Stimulated activated memory B cell treated with anti-CD40 and anti-IgM and Interleukin-4, amounts not matched to agents 10 μg/mL and 1 μg/mL and 100 μg/mL, for 72 hours (primary cell): ENCODE results near the gene SPATA6L.
A peak's percentile ranks its signal among the peaks of the same experiment; 100 is the strongest.
"Not testable (repeated sequence)": the region's sequence is repeated elsewhere in the genome, so short reads cannot be mapped to it uniquely, and the experiment has no call there.

Source experiments
- ATAC-seq: fragments of 150-1000 bp; cut with Tn5 transposase; 2 replicates; pipeline ENCODE4 v1.10.0; 2021
- H3K27ac Mint-ChIP-seq: one replicate; pipeline ENCODE4 v1.8.0; 2022; ENCODE audit warnings: mild to moderate bottlenecking, mixed read lengths
- H3K27me3 Mint-ChIP-seq: one replicate; pipeline ENCODE4 v1.8.0; 2022; ENCODE audit warnings: mixed read lengths
- H3K36me3 Mint-ChIP-seq: one replicate; pipeline ENCODE4 v1.8.0; 2022; ENCODE audit warnings: mixed read lengths
- H3K4me1 Mint-ChIP-seq: one replicate; pipeline ENCODE4 v1.8.0; 2022; ENCODE audit warnings: mixed read lengths
- H3K4me3 Mint-ChIP-seq: one replicate; pipeline ENCODE4 v1.8.0; 2022; ENCODE audit warnings: mild to moderate bottlenecking, moderate library complexity, mixed read lengths
- H3K9me3 Mint-ChIP-seq: one replicate; pipeline ENCODE4 v1.8.0; 2022; ENCODE audit warnings: mixed read lengths

SPATA6L gene

DNA sequence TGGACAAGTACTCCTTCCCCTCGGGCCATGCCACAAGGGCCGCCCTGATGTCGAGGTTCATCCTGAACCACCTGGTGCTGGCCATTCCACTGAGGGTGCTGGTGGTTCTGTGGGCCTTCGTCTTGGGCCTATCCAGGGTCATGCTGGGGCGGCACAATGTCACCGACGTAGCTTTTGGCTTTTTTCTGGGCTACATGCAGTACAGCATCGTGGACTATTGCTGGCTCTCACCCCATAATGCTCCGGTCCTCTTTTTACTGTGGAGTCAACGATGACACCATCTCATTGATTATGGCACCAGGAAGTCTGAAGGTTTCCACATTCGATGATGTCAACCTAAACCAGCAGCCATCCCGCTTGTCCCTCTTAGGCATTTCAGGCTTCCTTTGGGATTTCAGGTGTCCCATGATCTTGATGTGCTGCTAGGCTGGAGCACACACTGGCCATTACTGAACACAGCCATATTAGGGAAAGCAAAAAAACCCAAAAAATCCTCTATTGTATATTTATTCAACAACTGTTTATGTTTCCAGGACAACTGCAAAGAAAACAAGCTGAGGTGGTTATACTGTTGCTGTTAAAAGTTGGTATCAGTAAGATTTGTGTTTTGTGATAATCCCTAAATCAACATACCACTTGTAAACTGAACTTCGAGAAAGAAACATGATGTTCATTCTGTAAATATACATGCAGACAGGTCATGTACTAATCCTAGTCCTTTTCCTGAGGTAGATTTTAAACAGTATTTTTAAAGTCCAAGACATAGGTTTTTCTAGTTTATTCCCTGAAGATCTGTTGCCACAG, 3.1 kb downstream of the SPATA6L start:
- Mint-ChIP-seq H3K9me3 (no peaks in the 10 kb centered on the region), H3K36me3 (no peaks in the 10 kb centered on the region), H3K4me3 (peak overlapping the region; percentile 87), H3K27ac (peak overlapping the region; percentile 84), H3K27me3 (no peaks in the 10 kb centered on the region), H3K4me1 (peaks cover 51% of the 10 kb centered on the region)
- ATAC-seq: peak; percentile 3

DNA sequence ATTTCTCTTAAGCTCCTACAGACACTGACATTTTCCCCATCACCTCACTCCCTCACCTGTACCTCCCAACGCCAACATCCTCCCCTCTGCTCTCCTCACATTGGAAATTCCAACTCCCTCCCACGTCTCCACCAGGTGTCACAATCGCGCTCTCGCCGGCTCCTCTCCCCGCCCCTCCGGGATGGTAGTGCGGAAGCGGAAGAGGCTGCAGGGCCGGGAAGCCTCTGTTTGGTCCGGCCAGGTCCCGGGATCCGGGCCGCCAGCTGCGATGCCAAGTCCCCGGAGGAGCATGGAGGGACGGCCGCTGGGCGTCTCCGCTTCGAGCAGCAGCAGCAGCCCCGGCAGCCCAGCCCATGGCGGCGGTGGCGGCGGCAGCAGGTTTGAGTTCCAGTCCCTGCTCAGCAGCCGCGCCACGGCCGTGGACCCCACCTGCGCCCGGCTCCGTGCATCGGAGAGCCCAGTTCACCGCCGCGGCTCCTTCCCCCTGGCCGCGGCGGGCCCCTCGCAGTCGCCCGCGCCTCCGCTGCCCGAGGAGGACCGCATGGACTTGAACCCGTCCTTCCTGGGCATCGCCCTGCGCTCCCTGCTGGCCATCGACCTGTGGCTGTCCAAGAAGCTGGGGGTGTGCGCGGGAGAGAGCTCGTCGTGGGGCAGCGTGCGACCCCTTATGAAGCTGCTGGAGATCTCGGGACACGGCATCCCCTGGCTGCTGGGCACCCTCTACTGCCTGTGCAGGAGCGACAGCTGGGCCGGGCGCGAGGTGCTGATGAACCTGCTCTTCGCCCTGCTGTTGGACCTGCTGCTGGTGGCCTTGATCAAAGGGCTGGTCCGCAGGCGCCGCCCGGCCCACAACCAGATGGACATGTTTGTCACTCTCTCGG, 3.9 kb downstream of the SPATA6L start, which contains the start of gene PLPP6:
TSS of gene PLPP6 (plus strand) at position 187 of the 881 bp plus-strand sequence. CDS start at position 269, 82 bp downstream.
- H3K4me1 Mint-ChIP-seq: peaks cover 51% of the 10 kb centered on the region

DNA sequence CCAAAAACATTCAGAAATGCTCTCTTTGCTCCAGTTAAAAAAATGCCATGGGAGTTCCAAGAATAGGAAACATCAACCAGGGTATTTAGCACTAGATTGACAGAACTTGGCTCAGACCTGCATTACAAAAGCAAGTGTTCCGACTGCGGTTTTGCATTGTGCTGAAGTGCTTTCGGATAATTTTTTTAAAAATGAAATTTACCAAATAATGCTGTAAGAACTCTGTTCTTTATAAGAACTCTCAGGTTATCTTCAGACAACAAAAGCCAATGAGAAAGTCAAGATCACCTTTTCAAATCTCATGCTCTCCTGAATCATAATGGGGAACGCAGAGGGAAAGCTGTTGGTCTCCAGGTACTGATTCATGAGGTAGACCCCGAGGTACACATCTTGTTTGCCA, 4.7 kb downstream of the SPATA6L start:
- H3K4me1 Mint-ChIP-seq: peaks cover 48% of the 10 kb centered on the region
- ATAC-seq: no peak
- H3K27me3 Mint-ChIP-seq: no peaks in the 10 kb centered on the region
- no peaks in the 10 kb centered on the region for H3K9me3 Mint-ChIP-seq
- peak overlapping the region; percentile 87 for H3K4me3 Mint-ChIP-seq
- H3K27ac Mint-ChIP-seq: peak overlapping the region; percentile 84
- no peaks in the 10 kb centered on the region for H3K36me3 Mint-ChIP-seq

More for the DNA sequence above, 3.9 kb downstream of the SPATA6L start, which contains the start of gene PLPP6:
- H3K36me3 Mint-ChIP-seq: no peaks in the 10 kb centered on the region
- peak; percentile 90 for ATAC-seq
- no peaks in the 10 kb centered on the region for H3K9me3 Mint-ChIP-seq
- peak within 1 kb of the TSS; percentile 84 for H3K27ac Mint-ChIP-seq
- H3K4me3 Mint-ChIP-seq: peak within 1 kb of the TSS; percentile 87
- H3K27me3 Mint-ChIP-seq: no peaks in the 10 kb centered on the region

DNA sequence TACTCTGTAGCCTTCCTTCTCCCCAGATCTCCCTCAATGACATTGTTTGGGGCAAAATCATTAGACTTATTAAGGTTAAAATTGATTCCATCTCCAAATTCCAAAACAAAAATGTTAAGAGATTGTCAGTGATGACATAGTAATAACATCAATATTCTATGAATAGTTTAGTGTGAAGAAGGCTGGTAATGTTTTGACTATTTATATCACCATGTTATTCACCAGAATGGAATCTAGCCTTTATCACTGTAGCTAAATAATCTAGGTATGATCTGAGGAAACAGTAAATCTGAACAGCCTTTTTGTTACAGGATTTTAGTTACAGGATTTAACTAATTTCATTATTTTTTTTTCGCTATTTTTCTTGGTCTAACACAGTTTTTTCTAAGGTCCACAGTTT, 5.1 kb downstream of the SPATA6L start:
- Mint-ChIP-seq H3K4me1 (peaks cover 43% of the 10 kb centered on the region), H3K9me3 (peaks cover 1% of the 10 kb centered on the region), H3K27ac (peak overlapping the region; percentile 84), H3K4me3 (no peak overlapping the region), H3K27me3 (no peaks in the 10 kb centered on the region), H3K36me3 (no peaks in the 10 kb centered on the region)
- no peak for ATAC-seq

DNA sequence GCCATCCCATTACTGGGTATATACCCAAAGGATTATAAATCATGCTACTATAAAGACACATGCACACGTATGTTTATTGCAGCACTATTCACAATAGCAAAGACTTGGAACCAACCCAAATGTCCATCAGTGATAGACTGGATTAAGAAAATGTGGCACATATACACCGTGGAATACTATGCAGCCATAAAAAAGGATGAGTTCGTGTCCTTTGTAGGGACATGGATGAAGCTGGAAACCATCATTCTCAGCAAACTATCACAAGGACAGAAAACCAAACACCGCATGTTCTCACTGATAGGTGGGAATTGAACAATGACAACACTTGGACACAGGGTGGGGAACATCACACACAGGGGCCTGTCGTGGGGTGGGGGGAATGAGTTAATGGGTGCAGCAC, 5.6 kb downstream of the SPATA6L start:
- peaks cover 38% of the 10 kb centered on the region for H3K4me1 Mint-ChIP-seq
- not testable (repeated sequence) for H3K27me3 Mint-ChIP-seq, ATAC-seq

DNA sequence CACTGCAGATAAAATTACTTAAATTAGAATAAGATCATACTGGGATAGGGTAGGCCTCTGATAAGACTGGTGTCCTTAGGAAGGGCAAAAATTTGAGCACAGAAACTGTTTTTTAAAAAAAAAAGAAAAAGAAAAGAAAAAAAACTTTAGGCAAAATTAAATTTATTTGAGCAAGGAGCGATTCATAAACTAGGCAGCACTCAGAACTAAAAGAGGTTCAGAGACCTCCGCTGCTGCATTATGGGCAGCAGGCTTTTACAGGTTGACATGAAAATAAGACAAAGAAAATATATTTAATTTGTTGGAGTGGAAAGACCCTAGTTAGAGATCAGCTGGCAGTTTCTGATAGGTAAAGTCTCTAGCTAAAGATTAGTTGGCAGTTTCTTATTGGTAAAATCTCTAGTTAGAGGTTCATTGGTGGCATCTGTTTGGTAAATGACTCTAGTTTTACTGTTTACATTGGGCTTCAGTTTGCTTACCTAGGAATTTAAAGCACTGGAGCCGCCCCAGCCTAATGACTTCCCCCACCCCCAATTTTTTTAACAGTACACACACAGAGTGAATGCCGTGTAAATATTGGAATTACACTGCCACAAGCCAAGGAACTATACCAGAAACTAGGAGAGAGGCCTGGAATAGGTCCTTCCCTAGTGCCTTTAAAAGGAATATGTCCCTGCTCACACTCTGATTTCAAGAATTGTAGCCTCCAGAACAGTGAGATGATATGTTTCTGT, 8.7 kb downstream of the SPATA6L start:
- ATAC-seq: no peak
- Mint-ChIP-seq H3K27me3 (no peaks in the 10 kb centered on the region), H3K27ac (no peak overlapping the region), H3K4me3 (no peak overlapping the region), H3K9me3 (peaks cover 2% of the 10 kb centered on the region), H3K36me3 (no peaks in the 10 kb centered on the region), H3K4me1 (peaks cover 8% of the 10 kb centered on the region)

More for the DNA sequence above, 5.6 kb downstream of the SPATA6L start:
- not testable (repeated sequence) for H3K4me3 Mint-ChIP-seq, H3K27ac Mint-ChIP-seq, H3K9me3 Mint-ChIP-seq, H3K36me3 Mint-ChIP-seq

DNA sequence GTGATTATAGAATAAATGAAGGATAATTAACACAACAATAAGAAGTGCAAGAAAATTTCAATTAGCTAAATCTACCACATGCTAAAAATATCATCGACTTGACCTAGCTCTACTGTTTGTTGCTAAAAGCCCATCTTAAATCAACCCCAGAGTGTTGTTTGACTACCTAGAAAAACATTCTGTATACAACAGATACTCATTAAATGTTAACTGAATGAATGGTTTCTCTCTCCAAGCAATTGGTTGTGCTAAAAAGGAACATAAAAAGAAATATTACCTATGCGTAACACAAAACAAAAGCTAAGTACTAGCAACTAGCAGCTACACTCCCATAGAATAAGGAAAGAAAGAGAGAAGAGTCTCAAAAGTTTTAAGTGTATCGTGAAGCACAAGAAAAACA, 9.7 kb downstream of the SPATA6L start:
- H3K27ac Mint-ChIP-seq: no peak overlapping the region
- peaks cover 2% of the 10 kb centered on the region for H3K27me3 Mint-ChIP-seq
- no peak for ATAC-seq
- H3K4me1 Mint-ChIP-seq: no peaks in the 10 kb centered on the region
- H3K4me3 Mint-ChIP-seq: no peak overlapping the region
- no peaks in the 10 kb centered on the region for H3K36me3 Mint-ChIP-seq
- peaks cover 2% of the 10 kb centered on the region for H3K9me3 Mint-ChIP-seq

DNA sequence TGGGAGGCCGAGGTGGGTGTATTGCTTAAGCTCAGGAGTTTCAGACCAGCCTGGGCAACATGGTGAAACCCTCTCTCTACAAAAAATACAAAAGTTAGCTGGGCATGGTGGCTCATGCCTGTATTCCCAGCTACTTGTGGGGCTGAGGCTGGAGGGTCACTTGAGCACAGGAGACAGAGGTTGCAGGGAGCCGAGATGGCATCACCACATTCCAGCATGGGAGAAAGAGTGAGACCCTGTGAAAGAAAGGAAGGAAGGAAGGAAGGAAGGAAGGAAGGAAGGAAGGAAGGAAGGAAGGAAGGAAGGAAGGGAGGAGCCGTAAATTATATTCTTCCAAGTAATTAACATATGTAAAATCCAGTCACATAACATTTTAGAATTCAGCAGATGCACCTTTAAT, 10.1 kb downstream of the SPATA6L start:
- not testable (repeated sequence) for H3K9me3 Mint-ChIP-seq, H3K4me3 Mint-ChIP-seq, H3K4me1 Mint-ChIP-seq, H3K27me3 Mint-ChIP-seq, H3K27ac Mint-ChIP-seq, ATAC-seq, H3K36me3 Mint-ChIP-seq

DNA sequence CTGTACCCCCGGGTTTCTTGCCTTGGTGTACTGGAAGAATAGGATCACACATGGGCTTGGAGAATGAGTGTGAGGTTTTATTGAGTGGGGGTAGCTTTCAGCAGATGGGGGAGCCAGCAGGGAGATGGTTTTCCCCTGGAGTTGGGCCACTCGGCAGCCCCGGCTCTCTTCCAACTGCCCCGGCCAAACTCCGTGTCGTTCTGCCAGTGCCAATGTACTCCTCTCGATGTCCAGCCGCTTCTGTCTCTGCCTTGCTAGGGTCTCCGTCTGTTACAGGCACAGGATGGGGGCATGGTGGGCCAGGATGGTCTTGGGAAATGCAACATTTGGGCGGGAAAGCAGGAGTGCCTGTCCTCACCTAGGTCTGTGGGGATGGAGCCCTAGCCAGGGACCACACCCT, 11.7 kb downstream of the SPATA6L start:
- Mint-ChIP-seq H3K4me3 (no peak overlapping the region), H3K27ac (no peak overlapping the region)

DNA sequence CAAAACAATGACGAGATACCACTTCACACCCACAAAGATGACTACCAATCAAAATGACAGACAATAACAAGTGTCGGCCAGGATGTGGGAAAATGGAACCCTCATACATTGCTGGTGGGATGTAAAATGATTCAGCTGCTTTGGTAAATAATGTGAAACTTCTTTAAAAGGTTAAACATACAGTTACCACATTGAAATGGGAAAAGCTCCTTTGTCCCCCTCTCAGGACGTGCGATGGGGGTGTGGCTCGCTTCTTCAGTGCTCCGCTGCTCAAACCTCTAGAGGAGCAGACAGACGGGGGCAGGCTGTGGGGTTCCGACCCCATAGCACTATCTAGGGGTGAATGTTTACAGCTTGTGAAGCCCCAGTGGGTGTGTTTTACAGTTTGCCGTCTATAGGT, 12.2 kb downstream of the SPATA6L start:
- Mint-ChIP-seq H3K9me3 (peaks cover 2% of the 10 kb centered on the region), H3K36me3 (no peaks in the 10 kb centered on the region), H3K27ac (no peak overlapping the region), H3K27me3 (peaks cover 21% of the 10 kb centered on the region), H3K4me1 (no peaks in the 10 kb centered on the region), H3K4me3 (no peak overlapping the region)
- ATAC-seq: no peak

More for the DNA sequence above, 11.7 kb downstream of the SPATA6L start:
- H3K36me3 Mint-ChIP-seq: no peaks in the 10 kb centered on the region
- peaks cover 21% of the 10 kb centered on the region for H3K27me3 Mint-ChIP-seq
- peaks cover 2% of the 10 kb centered on the region for H3K9me3 Mint-ChIP-seq
- H3K4me1 Mint-ChIP-seq: no peaks in the 10 kb centered on the region
- ATAC-seq: no peak

DNA sequence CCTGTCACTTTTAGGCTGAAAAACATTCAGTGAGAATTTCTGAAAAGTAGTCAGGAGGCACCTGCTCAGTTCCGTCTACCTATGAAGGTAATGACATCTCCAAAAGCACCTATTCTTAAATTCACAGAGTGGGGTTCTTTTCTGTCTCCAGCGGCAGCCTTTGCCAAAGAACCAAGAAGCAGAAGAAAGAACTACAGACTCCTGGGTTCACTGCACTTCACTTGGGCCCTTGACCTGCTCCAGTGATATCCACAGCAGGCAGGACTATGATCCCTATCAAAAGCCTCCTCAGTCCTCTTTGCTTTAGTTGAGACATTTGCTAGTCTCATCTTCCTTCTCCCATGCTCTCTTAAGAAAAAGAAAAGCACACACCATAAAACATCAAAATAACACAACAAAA, 23.9 kb downstream of the SPATA6L start:
- ATAC-seq: no peak
- no peaks in the 10 kb centered on the region for H3K36me3 Mint-ChIP-seq
- H3K9me3 Mint-ChIP-seq: no peaks in the 10 kb centered on the region
- peaks cover 13% of the 10 kb centered on the region for H3K27me3 Mint-ChIP-seq
- no peak overlapping the region for H3K4me3 Mint-ChIP-seq
- no peak overlapping the region for H3K27ac Mint-ChIP-seq
- no peaks in the 10 kb centered on the region for H3K4me1 Mint-ChIP-seq

DNA sequence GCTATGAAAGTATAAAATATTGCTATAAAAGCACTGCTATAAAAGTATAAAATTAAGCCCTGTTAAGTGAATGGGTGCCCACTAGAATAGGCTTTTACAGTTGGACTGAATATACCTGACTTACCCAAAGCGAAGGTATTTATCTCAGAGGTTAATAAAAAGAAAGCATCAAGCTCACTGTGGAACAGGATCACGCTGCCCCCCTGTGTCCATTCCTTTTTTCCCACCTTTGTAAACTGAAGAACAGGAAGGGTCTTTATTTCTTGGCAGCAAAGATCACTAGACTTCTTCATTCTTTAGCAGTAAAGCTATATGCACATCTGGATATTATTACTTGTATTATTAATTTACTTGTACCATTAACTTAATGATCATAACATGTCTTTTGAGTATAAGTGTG, 26.3 kb downstream of the SPATA6L start:
- Mint-ChIP-seq H3K27me3 (peaks cover 13% of the 10 kb centered on the region), H3K27ac (no peak overlapping the region), H3K4me1 (no peaks in the 10 kb centered on the region), H3K9me3 (no peaks in the 10 kb centered on the region), H3K4me3 (no peak overlapping the region), H3K36me3 (no peaks in the 10 kb centered on the region)
- ATAC-seq: peak; percentile 31

DNA sequence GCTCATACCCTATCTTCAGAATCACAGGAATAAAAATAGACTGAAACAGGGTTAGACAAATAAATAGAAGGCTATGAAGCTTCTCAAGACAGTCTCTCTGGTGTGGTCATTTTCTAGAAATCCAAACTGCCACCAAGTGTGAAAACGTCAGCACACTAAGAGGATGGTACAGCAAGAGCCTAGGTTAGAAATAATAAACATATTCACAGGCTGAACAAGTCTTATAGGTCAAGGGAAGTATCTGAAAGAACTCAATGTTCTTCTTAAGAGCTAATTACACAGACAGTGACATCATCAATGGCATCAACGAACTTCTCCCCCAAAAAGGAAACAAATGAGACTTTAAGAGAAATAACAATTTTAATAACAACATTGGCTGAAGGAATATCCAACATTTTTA, 26.9 kb downstream of the SPATA6L start:
- no peaks in the 10 kb centered on the region for H3K36me3 Mint-ChIP-seq
- no peak overlapping the region for H3K4me3 Mint-ChIP-seq
- H3K27ac Mint-ChIP-seq: no peak overlapping the region
- ATAC-seq: no peak
- H3K27me3 Mint-ChIP-seq: peaks cover 13% of the 10 kb centered on the region
- H3K4me1 Mint-ChIP-seq: no peaks in the 10 kb centered on the region
- no peaks in the 10 kb centered on the region for H3K9me3 Mint-ChIP-seq

DNA sequence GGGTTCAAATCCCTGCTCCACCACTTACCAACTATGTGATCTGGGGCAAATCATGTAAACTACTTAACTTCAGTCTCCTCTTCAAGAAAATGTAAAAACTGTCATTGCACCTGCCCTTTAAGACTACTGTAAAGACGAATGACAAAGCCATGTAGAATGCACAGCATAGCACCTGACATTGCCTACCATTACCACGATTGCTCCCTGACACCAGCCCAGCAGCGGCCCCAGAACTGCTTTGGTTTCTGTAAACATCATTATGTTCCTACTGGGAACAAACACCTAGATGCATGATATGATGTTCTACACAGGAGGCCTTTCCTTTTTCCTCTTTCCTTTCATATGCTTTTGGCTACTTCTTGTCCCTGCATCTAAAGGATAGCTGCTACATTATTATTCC, 27.3 kb downstream of the SPATA6L start:
- no peak overlapping the region for H3K27ac Mint-ChIP-seq
- H3K27me3 Mint-ChIP-seq: peaks cover 13% of the 10 kb centered on the region
- no peaks in the 10 kb centered on the region for H3K36me3 Mint-ChIP-seq
- H3K4me1 Mint-ChIP-seq: no peaks in the 10 kb centered on the region
- no peak overlapping the region for H3K4me3 Mint-ChIP-seq
- ATAC-seq: no peak
- no peaks in the 10 kb centered on the region for H3K9me3 Mint-ChIP-seq

DNA sequence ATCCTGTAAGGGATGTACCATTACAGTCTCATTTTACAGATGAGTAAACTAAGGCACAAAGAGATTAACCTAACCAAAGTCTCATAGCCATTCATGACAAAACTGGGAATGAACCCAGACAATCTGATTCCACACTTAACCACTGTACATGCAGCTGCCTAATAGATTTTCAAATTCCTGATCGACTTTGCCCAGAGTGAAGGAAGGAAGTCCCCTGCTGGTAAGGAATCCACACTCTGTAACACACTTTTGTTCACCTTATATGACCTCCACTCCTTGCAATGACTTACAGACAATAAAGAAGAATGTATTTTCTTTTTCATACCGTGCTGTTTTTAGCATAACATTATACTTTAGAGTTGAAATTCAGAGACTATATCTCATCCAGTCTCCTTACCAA, 35.4 kb downstream of the SPATA6L start:
- H3K9me3 Mint-ChIP-seq: no peaks in the 10 kb centered on the region
- no peak overlapping the region for H3K27ac Mint-ChIP-seq
- H3K36me3 Mint-ChIP-seq: no peaks in the 10 kb centered on the region
- ATAC-seq: no peak
- no peaks in the 10 kb centered on the region for H3K4me1 Mint-ChIP-seq
- no peak overlapping the region for H3K4me3 Mint-ChIP-seq
- no peaks in the 10 kb centered on the region for H3K27me3 Mint-ChIP-seq
